Endothelial cell of hepatic sinusoid (primary cell): ENCODE data around the gene DPP7.
"Not testable (repeated sequence)": the region's sequence is repeated elsewhere in the genome, so short reads cannot be mapped to it uniquely, and the experiment has no call there.

ENCODE experiments used
- in situ Hi-C: cut with HindIII; loops from 2 replicates; pipeline ENCODE4 v1.10.0; 2017; ENCODE audit warnings: low sequenced_read_pairs

The DPP7 gene

DNA sequence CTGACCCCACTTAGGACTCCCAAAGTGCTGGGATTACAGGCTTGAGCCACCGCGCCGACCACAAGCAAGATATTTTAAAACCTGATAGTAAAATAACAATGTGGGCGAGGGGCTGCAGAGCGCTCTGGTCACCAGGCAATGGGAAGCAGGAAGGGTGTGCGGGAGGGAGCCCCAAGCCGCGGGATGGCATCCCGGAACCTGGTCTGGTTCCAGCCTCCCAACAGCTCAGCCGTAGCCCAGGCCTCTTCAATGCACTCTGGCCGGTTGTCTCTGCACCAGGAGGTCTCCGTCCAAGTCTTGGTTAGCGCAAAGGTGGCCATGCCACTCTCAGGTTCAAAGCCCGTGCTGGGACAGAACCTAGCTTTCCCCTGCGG lies 37.9 kb downstream of the DPP7 start:
- in situ Hi-C loops, result no loop called here

GRCh38 chr9:137075275-137075775 lies 39.2 kb downstream of the DPP7 start:
- in situ Hi-C loops, result no loop called here

DNA sequence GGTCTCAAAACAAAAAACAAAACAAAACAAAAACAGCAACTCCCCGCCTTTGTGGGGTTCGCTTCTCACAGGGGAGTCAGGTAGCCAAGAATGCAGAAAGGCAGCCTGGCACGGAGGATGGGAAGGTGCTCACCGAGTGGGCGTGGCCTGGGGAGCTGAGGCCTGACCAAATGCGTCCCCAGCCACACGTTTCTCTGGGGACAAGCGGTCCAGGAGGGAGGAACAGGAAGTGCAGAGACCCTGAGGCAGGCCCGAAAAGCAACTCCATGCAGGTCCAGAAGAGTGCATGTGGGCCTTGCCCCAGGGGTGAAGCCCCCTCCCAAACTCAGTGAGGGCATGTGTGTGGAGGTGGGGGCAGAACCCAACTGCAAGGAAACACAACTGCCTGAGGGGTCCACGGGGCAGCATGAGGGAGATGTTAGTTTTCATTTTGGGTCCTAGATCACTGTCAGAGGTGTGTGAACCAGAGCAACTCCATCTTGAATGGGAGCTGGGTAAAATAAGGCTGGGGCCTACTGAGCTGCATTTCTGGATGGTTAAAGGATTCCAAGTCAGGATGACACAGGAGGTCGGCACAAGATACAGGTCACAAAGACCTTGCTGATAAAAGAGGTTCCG lies 39.8 kb downstream of the DPP7 start:
- in situ Hi-C loops, result no loop called here

GRCh38 chr9:137073992-137074399 lies 40.5 kb downstream of the DPP7 start:
- in situ Hi-C loops, result no loop called here

GRCh38 chr9:137071282-137071681 lies 43.3 kb downstream of the DPP7 start:
- in situ Hi-C loops, result no loop called here

DNA sequence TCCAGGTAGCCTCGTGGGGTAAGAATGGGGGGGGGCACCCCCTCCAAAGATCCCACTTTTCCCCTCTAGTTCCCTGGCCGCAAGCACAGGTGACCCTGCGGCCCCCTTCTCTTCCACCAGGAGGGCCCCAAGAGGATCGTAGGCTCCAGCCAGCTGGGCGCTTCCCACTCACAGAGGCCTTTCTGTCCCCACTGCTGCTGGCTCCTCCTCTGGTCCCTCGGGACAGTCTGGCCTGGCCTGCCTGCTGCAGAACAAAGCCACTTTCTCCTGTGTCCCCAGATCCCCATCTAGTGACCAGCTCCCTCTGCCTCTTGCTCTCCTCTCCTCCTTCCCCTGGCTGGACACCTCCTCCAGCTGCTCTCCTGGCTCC lies 43.6 kb downstream of the DPP7 start:
- in situ Hi-C loops, result no loop called here

- in situ Hi-C loops, result no loop called here
Observed at GRCh38 chr9:137070201-137070905, 44.2 kb downstream of the DPP7 start, which contains the start of gene SAPCD2. SAPCD2 (minus strand) TSS chr9:137070557; CDS start chr9:137070460, 97 bp downstream.

DNA sequence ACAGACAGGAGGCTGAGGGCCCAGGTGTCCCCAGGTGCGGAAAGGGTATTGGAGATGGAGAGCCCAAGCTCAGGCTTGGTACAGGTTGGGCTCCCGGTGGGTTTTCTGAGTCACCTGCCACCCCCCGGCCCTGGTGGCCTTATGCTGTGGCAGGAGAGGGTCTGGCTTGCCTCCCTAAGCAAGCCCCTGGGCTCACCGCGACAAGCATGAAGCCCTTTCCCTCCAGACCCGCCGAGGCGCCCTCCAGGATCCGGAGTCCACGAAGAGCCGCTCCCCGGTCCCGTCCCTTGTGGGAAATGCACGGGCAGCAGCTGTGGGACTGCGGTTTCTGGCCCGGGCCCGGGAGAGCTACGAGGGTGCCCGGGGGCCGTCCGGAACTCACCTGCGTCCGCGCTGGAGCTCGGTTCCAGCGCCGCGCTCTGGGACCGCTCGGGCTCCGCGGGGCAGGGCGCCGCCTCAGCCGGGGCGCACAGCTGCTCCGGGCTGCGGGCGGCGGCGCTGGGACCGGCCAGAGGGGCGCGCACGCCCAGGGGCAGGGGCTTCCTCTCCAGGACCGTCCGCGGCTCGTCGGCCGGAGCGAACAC lies 44.9 kb downstream of the DPP7 start:
- in situ Hi-C loops, result no loop called here

- in situ Hi-C loops, result no loop called here
Observed at GRCh38 chr9:137068539-137069507, 45.7 kb downstream of the DPP7 start.

- in situ Hi-C loops, result no loop called here
Observed at GRCh38 chr9:137067860-137068538, 46.5 kb downstream of the DPP7 start.

- in situ Hi-C loops, result no loop called here
Observed at GRCh38 chr9:137066096-137066861, 48.3 kb downstream of the DPP7 start.

DNA sequence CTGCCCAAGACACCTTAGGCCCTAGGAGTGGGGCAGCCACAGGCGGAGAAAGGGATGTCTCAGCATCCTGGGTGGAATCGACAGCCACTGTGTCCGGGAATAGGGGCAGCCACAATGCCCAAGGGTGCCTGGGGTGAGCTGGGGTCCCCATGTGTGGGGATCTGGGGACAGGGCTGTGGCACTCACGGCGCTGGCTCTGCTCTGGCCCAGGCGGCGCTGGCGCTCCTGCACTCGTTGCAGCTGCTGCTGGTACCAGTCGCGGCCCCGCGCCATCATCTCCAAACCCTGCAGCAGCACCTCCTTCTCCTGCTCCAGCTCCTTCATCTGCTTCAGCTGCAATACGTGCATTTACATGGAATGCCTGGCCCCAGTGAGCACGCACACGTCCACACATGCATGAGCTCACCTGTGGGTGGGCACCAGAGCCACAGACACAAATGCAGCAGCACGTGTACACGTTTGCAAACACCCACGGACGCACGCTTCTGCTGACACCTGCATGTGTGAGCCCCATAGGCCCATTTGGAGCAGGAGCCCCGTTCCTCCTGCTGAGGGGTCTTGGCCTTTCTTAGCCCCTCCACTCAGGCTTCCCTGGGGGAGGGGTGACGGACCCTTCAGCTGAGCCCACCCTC lies 49.1 kb downstream of the DPP7 start:
- in situ Hi-C loops, result no loop called here

- in situ Hi-C loops, result no loop called here
Observed at GRCh38 chr9:137064880-137065164, 49.7 kb downstream of the DPP7 start.

GRCh38 chr9:137064027-137064879 lies 50.3 kb downstream of the DPP7 start:
- in situ Hi-C loops, result no loop called here

DNA sequence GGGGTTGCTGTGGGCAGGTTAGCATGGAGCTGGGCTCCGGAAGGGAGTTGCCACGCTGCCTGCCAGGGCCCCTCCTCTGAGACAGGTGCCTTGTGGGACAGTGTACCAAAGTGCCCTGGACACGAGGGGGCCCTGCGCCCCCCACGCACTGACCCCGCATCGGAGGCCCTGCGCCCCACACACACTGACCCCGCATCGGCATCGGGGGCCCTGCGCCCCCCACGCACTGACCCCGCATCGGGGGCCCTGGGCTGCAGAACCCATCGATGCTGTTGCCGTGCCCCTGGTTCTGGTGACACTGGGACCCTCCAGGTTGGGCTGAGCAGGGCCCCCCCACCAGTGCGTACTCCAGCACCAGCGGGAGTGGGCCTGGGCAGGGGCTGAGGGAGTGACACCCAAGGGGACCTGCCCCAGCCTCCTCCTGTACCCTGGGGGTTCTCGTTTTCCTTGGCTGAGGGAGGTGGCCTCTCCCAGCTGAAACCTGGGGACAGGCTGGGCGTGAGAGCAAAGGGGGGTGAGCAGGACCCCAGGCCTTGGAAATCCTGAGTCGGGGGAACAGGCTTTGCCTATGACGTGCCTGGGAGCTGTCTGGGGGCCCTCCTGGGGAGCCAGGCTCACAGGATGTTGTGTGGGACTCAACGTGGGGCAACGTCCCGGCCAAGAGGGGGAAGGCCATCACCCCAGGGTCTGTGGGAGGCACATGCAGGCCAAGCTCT lies 51.1 kb downstream of the DPP7 start:
- in situ Hi-C loops, result no loop called here

DNA sequence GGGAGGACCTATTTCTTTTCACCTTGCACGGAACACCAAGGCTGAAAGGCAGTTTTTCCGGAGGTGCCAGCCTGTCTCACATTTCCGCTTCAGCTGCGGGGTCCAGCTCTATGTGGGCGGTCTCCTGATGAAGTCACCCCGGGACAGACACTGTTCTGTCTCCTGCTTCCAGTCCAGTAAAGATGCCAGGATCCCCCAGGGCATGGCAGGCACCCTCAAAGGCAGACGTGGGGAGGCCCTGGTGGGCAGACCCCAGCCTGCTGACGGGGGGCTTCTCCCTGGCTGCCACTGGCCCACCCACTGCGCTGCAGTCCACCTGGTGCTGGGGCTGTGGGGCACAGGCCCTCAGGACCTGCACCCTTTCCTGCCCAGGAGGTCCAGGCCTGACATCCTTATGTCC lies 51.7 kb downstream of the DPP7 start:
- in situ Hi-C loops, result not testable (repeated sequence)

GRCh38 chr9:137062384-137062783 lies 52.1 kb downstream of the DPP7 start:
- in situ Hi-C loops, result no loop called here
